Fibroblast of lung (primary cell): ENCODE data around the gene TAF5L.

Experiments used
- CTCF ChIP-seq, 2 donors: IDR thresholded peaks in 1 of 2; conservative IDR thresholded peaks in 1 of 2; 1 replicate in 1 of 2; 2 replicates in 1 of 2; pipeline ENCODE4 v1.5.1; 2011 to 2012; ENCODE audit warnings: low read length in 2 of 2, control low read depth in 1 of 2, inconsistent platforms in 1 of 2, low read depth in 1 of 2, mild to moderate bottlenecking in 1 of 2
- EZH2 ChIP-seq: IDR thresholded peaks from 2 replicates; pipeline ENCODE4 v1.5.1; 2012; ENCODE audit warnings: low read length, control low read depth, mild to moderate bottlenecking; ENCODE audit errors: missing control alignments

GRCh38 chr1:229599218-229599954, 26.5 kb downstream of the TAF5L start:
- no peak for TF ChIP-seq CTCF (conservative IDR thresholded peaks at IDR 0.05 in 1 of 2, IDR thresholded peaks at IDR 0.05 in 1 of 2; ENCODE audit: low read depth in 1 of 2, low read length in 2 of 2)
- TF ChIP-seq EZH2, result no peak
